HG03354 (cell line): ENCODE data around the gene NSMF.

Experiments used
- ATAC-seq: cut with Tn5 transposase; IDR thresholded peaks from one replicate; pipeline ENCODE4 v1.9.1; 2021; ENCODE audit warnings: mild to moderate bottlenecking; ENCODE audit not compliant: unreplicated experiment, poor library complexity, severe bottlenecking

Gene NSMF

GRCh38 chr9:137459152-137459600, at the start of gene NSMF:
TSS of gene NSMF (minus strand) at chr9:137459334. CDS start at chr9:137459102, 232 bp downstream.
- ATAC-seq: peak; percentile 64

DNA sequence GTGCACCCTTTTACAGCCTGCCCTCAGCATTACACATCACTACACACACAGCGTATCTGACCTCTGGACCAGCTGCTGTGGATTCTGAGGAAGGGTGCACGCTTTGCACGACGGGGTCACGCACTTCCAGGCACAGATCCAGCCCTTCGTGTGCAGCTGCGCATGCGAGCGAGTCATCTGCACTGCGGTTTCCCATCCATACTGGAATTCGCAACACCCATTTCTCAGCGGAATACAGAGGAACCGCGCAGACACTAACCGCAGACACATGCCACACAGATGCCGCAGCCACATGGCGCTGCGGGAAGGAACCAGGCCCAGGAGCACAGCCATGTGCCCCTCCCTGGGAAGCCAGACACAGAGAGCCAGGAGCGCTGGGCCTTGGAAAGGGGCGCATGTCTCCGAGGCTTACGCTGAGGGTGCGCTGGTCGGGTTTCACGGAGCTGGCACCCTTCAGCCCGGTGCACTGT, 47.6 kb upstream of the NSMF start:
- ATAC-seq: no peak

- ATAC-seq: no peak
These were observed 47.1 kb upstream of the NSMF start for GRCh38 chr9:137506274-137506673.

DNA sequence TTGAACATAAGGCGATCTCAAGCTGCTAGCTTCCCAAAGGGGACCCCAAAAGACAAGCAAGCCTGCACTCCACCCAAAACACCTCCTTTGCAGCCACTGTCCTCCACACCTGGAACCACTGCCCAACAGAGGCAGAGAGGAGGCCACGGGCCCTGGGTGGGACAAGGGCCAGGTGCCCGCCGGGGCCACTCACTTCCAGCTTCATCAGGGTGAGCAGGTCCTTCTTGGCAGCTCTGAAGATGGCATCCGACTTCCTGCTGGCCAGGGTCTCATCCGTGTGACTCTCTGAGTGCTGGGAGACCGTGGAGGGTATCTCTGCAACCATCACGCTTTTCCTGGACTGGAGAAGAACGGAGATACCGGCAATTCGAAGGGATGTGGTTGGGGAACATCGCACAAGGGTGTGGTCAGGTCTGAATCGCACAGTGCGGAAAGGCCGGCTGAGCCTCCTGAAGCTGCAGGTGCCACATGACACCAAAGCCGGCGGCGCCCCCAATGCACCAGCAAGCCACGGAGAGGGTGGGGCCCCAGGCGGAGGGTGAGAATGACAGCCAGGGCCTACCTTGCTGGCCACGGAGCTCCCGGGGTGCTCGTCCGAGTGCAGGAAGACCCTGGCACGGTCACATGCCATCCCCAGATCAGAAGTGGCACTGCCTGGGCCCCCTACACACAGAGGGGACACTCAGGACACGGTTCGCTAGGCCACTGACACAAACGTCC, 46.4 kb upstream of the NSMF start:
- no peak for ATAC-seq

GRCh38 chr9:137504432-137504777, 45.3 kb upstream of the NSMF start:
- ATAC-seq: no peak

- no peak for ATAC-seq
These were observed 43.1 kb upstream of the NSMF start for GRCh38 chr9:137502008-137502911.

- ATAC-seq: no peak
These were observed 42.3 kb upstream of the NSMF start for GRCh38 chr9:137501457-137501856.

- no peak for ATAC-seq
These were observed 41.7 kb upstream of the NSMF start for GRCh38 chr9:137500666-137501397.

DNA sequence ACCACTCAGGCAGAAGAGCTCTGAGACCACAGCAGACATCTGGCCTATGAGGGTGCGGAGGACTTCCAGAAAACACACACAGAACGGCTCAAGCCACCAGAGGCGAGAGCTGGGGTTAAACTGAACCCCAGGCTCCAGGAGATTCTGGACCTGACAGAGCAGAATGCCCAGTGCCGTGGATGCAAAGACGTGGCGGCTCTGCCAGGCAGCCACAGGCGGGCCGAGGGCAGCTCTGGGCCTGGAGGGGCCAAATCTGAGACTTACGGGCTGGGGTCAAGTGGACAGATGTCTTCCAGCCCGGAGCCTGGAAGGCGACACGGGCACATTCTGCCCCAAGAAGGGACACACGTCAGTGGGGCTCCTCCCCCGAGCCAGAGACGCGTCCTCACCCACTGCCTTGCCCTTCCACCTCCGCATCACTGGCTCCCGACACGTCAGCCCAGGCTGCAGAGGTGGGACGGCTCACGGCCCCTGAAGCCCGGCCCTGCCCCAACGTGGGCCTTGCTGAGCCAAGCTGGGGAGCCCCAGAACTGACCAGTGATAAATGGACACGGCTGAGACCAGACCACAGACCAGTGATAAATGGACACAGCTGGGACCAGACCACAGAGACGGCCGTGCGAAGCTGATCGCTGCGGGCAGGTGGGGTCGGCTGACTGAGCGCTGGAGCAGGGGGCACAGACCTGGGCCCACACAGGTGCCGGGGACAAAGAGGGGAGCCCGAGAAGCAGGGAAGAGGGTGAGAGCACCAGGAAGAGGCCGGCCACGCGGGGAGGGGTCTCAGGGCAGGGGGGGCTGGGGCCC, 40.9 kb upstream of the NSMF start:
- no peak for ATAC-seq

GRCh38 chr9:137499416-137499815, 40.3 kb upstream of the NSMF start:
- ATAC-seq: no peak

- ATAC-seq: no peak
These were observed 39.6 kb upstream of the NSMF start for GRCh38 chr9:137498720-137499150.

DNA sequence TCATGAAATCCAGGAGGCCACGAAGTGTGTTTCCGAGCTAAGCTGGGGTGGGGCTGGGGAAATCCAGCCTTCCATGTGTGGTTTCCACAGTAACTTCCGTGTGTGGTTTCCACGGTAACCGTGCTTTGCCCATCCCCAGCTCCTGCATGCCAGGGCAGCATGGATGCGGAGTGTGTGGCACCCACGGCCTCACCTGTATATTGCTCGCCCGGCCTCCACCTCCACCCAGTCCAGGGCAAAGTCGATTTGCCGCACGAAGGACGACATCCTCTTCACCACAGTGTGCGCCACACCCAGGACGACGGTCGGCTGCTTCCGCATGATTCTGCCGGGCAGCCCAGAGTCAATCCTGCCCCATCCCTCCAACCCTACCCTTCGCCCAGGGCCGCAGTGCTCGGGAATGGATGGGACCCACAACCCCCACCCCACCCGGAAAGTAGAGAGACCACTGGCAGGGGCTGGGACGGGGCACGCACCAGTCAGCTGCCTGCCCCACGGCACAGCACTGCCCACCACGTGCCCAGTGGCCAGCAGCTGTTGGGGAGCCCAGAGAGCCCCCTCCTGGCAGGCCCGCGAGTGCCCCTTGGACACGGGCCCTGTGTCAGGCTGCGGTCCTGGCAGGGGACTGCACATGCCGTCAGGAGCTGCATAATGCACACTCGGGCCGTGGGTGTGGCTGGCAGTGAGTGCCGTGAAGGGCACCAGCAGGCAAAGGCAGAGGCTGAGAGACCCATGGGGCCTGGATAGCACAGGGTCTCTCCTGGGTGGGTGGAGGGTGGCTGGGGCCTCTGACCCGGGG, 39.0 kb upstream of the NSMF start:
- ATAC-seq: no peak

GRCh38 chr9:137496601-137497375, 37.7 kb upstream of the NSMF start:
- no peak for ATAC-seq

DNA sequence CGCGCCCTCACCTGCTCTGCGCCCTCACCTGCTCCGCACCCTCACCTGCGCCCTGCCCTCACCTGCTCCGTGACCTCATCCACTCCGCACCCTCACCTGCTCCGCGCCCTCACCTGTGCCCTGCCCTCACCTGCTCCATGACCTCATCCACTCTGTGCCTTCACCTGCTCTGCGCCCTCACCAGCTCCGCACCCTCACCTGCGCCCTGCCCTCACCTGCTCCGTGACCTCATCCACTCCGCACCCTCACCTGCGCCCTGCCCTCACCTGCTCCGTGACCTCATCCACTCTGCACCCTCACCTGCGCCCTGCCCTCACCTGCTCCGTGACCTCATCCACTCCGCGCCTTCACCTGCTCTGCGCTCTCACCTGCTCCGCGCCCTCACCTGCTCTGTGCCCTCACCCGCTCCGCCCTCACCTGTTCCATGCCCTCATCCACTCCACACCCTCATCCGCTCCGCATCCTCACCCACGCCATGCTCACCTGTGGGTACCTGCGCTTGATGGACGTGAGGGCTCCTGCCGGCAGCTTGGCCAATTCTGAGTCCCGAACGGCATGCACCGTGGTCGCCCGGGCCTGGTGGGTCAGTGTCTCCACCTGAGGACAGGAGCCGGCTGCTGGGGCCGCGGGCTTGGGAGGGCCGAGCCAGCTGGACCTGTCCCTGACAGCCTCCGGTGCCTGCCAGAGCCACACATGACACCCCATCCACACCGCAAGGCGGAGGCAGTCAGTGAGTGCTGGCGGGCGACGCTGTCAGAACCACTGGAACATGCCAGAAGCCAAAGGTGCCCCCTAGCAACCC, 35.6 kb upstream of the NSMF start:
- no peak for ATAC-seq

DNA sequence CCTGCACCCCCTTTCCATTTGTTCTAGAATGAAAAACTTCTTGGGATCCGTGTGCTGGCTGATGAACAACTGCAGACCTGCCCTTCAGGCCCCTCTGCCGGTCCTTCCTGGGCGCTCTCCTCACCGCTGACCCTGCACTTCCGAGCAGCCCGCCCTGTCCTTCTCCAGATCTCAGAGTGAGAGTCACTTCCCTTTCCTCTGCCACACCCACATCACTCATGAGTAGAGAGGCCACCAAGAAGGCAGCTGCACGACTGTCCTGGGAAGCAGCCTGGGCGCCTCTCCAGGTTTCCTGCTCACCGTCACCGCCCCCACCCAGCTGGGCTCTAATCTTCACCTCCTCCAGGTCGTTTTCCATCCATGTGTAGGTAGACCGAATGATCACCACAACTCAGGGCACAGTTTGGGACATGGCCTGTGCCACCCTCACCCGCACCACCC, 35.0 kb upstream of the NSMF start:
- ATAC-seq: no peak

DNA sequence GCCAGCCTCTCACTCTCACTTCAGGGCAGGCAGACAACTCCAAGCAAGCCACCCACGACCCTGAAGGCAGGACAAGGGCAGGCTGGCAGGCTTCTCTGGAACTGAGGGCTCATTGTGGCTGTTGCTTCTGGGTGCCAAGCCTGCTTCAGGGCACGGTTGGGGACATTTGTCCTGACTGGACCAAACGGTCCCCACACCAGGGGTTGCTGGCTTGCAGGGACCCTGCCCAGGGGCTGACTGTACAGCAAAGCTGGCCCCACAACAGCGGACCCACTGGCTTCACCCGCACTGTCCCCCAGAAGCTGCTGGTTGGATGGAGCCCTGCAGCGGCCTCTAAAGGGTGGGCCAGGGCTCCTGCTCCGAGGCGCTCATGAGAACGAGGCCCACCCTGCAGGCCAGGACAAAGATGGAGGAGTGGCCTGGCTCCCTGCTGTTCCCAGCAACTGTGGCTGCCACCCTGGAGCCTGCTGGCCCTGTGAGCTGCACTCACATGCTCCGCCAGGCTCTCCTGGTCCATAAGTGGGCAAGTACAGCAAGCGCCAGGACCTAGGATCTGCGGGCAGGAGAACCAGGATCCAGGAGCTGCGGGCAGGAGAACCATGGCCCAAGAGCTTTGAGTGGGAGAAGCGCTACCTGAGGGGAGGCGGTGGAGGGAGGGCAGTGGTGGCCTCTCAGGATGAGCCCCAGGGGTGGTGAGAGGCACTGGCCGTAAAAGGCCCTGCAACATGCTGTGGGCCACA, 34.4 kb upstream of the NSMF start:
- no peak for ATAC-seq
